A549 treated with Hydrocortisone at 1 μM for 4 hours (cell line): Measurements from ENCODE around the gene FOXD4L1. TPM values are rescaled to one million over a fixed set of nuclear protein-coding genes. Genes with fewer than 3 reads are reported as not detected.

Experiments used
- total RNA-seq: library from RNA; stranded (reverse); fragments of 200-300 nt; extraction: Qiagen RNA extraction; gene quantifications from 5 replicates; pipeline ENCODE4 v1.2.3, GENCODE V29; 2022

Gene FOXD4L1
- total RNA-seq: 0.21 to 0.55 TPM (median 0.29 TPM) in 5 replicates

DNA sequence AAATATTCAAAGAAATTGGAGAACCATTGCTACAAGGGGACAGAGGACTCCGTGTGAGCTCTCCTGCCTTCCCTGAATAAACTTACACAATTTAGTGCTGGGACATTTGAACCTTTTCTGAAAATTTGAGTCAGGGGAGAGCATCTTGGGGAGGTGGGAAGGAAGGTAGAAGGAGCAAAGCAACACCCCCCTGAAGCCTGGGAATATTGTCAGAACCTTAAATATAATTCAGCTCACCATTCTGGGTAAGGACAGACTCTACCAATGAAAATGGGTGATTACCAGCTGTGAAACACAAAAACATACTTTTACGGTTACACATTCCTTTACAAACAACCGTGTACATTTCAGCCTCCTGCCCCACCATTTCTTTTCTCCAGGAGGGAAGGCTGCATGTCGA, at the start of gene FOXD4L1:
TSS of gene FOXD4L1 (plus strand) at position 301 of the 400 bp plus-strand sequence. CDS start 592 bp downstream, outside the sequence.

Other genes starting within 250 kb of the FOXD4L1 start
- gene PAX8, start 219.7 kb upstream of the FOXD4L1 start, total RNA-seq: 0.54 to 1.3 TPM (median 0.97 TPM) in 5 replicates
- 39.2 to 42.1 TPM (median 40.8 TPM) in 5 replicates for gene ZNG1B, start 61.0 kb upstream of the FOXD4L1 start, total RNA-seq
- gene RABL2A, start 128.6 kb downstream of the FOXD4L1 start, total RNA-seq: 7.7 to 10.2 TPM (median 8.6 TPM) in 5 replicates